Bone marrow (tissue), 2 donors: ENCODE data around the gene SPAG7.
A peak's percentile ranks its signal among the peaks of the same experiment; 100 is the strongest.

Experiments
- DNase-seq, 2 donors: peaks; one replicate each; lab custom pipeline; 2025; lab: John Stamatoyannopoulos, UW

Gene SPAG7

GRCh38 chr17:4967539-4968485 lies at the start of gene SPAG7:
SPAG7 (minus strand) TSS chr17:4967817; CDS start chr17:4967804, 13 bp downstream.
- DNase-seq: peak; percentile 89 to 96

DNA sequence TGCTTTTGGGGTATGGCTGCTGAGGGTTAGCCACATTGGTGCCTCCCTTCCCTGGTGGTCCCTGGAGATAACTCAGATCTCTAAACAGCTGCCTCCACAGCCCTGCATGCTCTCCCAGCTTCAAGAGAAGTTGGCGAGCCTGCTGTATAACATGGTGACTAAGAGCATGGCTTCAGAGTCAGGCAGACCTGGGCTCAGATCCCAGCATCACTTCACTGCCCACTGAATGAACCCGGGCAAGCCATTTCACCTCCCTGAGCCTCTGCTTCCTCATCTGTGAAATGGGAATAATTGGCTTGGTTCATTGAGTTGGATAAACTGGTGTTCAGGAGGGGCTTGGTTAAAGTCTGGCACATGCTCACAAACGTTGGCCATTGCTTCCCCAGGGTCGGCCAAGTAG lies 46.7 kb upstream of the SPAG7 start:
- no peak for DNase-seq

DNA sequence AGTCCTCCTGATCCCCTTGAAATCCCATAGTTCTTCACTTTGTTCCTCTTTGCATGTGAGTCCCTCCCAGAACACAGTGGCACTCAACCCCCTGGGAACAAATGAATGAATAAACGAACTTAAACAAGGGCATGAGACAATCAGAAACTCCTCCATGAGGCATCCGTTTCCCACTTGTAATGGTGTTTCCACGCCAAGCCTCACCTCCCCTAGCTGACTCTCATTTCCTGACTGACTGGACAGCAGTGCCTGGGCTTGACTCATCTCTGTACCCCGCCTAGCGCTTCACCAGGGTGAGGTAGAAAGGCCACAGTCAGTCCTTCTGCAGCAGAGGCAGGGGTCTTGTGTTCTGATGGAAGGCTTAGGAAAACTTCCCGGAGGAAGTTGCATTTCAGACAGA lies 44.3 kb upstream of the SPAG7 start:
- no peak for DNase-seq

GRCh38 chr17:5003214-5003867 lies 35.7 kb upstream of the SPAG7 start:
- no peak for DNase-seq

GRCh38 chr17:5002121-5002788 lies 34.6 kb upstream of the SPAG7 start:
- DNase-seq: no peak

DNA sequence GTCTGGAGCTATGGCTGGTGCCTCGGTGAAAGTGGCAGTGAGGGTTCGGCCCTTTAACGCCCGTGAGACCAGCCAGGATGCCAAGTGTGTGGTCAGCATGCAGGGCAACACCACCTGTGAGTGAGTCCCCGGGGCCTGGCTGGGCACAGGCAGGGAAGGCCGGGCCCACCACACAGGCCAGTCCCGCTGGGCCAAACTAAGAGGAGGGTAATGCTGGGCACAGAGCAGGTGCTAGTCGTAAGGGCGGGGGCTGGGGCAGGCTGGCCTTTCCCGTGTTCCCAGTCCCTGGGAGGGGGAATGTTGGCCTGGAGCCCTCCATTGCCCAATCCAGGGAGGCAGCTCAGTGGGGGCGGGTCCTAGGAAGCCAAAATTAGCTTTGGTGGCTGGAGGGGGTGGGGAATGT lies 32.6 kb upstream of the SPAG7 start:
- DNase-seq: no peak

DNA sequence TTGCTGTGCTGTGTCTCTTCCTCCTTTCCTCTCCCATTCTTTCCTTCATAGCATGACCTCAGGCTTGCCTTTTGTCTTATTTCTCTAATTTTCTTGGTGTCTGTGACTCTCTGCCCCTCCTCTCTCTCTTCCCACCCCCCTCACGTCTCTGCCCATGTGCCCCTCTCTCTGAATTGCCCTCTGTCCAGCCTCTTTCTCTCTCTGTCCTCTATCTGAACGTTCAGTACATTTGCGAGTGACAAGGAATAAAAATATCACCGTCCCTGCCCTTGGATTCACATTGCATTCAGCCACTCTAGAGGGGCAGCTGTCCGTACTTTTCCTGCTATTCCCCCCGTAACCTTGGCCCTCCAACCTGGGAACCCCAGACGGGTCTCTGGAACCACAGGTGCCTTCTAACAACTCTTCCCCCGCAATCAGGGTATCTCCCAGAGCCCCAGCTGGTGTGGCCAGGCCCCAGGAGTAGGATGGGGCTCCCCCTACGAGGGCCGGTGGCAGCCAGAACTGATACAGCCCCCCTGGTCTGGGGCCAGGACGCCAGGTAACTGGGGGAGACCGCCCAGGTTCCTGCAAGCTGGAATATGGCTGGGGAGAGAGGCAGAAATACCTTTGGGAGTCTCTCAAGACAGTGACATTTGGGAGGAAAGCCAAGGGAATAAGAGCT lies 31.9 kb upstream of the SPAG7 start:
- DNase-seq: no peak

- DNase-seq: no peak
Measured at GRCh38 chr17:4998732-4999429, 31.3 kb upstream of the SPAG7 start.

DNA sequence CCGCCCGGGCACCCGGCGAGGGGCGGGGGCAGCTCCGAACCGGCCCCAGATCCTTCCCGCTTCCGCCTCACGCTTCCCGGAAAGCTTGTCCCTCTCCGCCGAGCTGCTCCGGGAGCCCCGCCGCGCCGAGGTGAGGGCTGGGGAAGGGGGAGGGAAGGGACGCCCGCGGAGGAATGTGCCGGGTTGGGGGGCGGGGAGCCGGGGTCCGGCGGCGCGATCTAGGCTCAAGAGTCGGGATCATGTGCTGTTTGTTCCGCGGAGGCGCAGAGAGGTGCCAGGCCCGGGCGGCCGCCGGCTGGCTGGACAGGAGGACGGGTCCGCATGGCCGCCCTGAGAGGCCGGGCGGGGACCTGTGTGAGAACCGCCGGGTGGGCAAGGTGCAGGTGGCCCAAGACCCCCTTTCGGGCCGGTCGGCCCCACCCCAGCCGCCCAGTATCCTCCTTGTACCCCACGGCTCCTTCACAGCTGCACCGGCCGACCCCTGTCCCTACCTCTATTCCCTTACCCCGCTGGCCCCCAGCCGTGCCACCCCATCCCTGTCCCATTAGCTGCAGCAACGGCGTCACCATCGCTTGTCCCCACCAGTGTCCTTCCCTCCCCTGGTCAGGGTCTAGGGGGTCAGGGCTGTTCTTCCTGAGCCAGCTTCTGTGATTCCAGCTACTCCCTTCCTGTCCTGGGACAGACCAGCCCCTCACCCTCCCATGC lies 30.6 kb upstream of the SPAG7 start:
- no peak for DNase-seq

- peak; percentile 57 to 78 for DNase-seq
Measured at GRCh38 chr17:4997302-4998026, 29.8 kb upstream of the SPAG7 start, which contains the start of the genes INCA1 and KIF1C. INCA1 (minus strand) TSS chr17:4997522; CDS start chr17:4994437, 3,085 bp downstream. KIF1C (plus strand) TSS chr17:4997950; CDS start chr17:5000247, 2,297 bp downstream.

DNA sequence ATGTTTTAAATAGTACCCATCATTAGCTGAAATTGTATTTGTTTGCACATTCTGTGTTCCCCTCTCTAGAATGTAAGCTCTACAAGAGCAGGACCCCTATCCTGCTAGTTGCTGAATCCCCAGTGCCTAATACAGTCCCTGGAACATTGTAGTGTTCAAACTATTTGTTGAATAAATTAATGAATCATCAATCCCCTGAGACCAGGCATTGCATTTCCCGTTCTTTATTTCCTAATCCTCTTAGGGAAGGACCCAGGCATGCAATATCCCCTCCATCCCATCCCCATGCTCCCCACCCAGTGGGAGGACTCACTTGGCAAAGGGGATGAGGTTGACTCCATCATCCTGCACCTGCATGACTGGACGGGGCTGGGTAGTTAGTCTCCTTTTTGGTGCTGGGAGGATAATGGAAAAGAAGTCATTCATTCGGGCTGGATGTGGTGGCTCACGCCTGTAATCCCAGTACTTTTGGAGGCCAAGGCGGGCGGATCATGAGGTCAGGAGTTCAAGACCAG lies 26.5 kb upstream of the SPAG7 start:
- DNase-seq: no peak

- DNase-seq: no peak
Measured at GRCh38 chr17:4987767-4988567, 20.4 kb upstream of the SPAG7 start.

DNA sequence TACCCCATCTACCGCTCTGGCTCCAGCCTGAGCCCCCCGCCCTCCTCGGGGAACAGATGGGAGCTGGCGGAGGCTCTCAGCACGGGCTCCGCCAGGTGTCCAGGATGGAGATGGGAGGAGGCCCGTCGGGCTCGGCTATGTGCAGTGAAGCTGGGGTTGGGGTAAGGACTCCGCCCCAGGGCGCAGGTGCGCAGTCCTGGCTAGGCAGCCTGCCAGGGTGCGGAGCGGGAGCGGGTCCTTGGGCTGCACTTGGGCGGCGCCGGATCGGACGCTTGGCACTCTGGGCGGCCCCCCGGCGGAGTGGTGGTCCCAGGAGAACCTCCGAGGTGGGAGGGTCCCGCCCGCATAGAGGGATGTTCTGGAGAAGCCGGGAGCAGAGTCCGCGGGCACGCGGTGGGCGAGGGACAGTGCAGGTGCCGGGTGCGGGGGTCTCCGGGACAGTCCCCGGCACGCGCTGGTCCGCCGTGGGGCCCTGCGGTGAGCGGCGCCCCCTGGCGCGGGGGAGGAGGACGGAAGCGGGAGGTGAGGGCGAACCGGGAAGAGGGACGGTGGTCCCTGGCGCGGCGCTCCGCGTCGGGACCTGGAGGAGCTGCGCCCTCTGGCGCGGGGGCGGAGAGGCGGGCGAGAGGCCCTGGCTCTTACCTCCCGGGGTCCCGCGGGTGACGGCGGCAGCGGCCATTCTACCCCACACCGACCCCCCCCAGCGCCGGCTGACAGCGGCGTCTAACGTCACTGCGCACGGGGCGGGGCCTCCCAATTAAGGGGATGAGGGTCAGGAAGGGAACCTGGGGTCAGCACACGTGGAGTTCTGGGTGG lies 19.5 kb upstream of the SPAG7 start, which contains the start of gene CAMTA2:
Gene CAMTA2 (minus strand): TSS at position 725 of the 816 bp plus-strand sequence. CDS start 1,453 bp downstream, outside the sequence.
- DNase-seq: peak; percentile 65 to 76

DNA sequence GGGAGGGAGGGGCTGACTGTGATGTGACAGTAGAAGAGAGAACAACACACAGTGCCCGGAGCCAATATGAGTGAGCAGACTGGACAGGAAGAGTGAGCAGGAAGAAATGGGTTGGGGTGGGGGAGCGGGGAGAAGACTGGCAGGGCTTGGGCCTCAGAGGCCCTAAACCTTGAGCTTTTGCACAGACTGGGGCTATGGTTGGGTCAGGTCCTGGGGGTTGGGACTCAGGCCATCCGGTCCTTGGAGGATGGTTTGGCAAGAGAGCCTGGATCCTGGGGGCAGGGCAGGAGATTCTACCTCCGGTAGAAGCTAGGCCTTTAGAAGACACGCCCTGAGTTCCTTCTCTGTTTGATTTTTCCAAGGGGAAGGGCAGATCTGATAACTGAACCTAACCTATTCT lies 18.8 kb upstream of the SPAG7 start:
- DNase-seq: no peak

- no peak for DNase-seq
Measured at GRCh38 chr17:4982305-4982704, 14.7 kb upstream of the SPAG7 start.

DNA sequence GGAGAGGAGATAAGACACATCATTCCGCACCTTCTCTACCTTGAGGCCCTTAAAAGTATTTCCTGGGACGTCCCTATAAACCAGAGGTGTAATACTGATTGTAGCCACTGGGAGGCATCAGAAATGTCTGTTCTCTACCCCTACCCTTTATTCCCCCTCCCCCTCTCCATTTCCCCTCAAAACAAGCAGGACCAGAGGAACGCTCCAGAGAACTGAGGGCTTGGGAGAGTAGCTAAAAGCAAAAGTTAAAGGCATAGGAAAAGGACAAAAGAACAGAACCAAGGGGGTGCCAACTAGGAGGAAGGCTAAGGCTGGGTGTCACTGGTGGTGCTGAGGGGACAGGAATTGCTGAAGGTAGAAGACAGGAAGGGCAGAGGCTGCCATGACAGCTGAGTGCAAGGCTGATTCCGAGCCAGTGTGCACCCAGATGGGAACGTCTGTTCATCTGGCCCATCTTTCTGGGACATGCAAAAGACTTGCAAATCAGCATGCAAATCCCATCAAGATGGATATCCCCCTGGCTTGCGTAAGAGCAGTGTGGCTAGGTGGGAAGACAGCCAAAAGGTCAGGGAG lies 13.1 kb upstream of the SPAG7 start:
- peak in 1 of 2 donors; percentile 37 for DNase-seq

DNA sequence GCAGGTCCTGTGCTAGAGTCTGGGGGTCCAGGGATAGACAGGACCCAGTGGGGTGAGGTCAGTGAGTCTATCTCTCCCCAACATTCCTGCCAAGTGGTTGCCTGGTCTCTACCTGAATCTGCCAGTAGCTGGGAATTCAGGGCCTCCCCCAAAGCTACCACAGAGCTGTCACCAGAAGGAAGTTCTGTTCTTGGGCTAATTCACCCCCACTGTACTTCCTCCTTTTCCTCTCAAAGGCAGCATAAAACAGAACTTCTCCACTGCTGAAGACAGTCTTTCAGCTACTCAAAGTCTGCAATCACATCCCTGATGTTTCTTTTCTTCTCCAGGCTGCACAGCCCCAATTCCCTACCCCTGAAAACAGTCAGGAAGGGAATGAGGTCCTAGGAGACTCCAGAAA lies 11.1 kb upstream of the SPAG7 start:
- peak in 1 of 2 donors; percentile 78 for DNase-seq
